IPS DF 19.7 (cell line): Measurements from ENCODE around the gene PBLD.
"Not testable (repeated sequence)": the region's sequence is repeated elsewhere in the genome, so short reads cannot be mapped to it uniquely, and the experiment has no call there.

ENCODE experiments used
- DNase-seq: peaks from one replicate; pipeline ENCODE4 v3.0.0-alpha.2; 2013; ENCODE audit warnings: low read depth, low spot score

Gene PBLD

GRCh38 chr10:68278906-68279753, 53.6 kb downstream of the PBLD start:
- DNase-seq: not testable (repeated sequence)

- DNase-seq: not testable (repeated sequence)
Observed at GRCh38 chr10:68277814-68278213, 54.9 kb downstream of the PBLD start.

- no peak for DNase-seq
Observed at GRCh38 chr10:68276224-68276623, 56.5 kb downstream of the PBLD start.

GRCh38 chr10:68275600-68276126, 57.1 kb downstream of the PBLD start:
- DNase-seq: no peak

DNA sequence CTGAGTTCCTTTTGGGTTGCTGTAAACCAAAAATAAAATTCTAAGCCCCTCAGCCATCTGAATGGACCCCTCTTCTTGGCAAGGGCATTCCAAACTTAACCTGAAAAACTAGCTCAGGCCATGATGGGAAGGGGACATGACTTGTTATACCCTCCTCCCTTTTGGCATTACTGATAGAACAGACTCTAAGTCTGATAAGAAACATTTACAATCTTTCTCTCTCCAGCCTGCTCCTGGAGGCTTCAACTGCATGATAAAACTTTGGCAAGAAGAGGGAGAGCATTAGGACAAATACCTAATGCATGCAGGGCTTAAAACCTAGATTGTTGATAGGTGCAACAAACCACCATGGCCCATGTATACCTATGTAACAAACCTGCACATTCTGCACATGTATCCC, 59.9 kb downstream of the PBLD start:
- no peak for DNase-seq

DNA sequence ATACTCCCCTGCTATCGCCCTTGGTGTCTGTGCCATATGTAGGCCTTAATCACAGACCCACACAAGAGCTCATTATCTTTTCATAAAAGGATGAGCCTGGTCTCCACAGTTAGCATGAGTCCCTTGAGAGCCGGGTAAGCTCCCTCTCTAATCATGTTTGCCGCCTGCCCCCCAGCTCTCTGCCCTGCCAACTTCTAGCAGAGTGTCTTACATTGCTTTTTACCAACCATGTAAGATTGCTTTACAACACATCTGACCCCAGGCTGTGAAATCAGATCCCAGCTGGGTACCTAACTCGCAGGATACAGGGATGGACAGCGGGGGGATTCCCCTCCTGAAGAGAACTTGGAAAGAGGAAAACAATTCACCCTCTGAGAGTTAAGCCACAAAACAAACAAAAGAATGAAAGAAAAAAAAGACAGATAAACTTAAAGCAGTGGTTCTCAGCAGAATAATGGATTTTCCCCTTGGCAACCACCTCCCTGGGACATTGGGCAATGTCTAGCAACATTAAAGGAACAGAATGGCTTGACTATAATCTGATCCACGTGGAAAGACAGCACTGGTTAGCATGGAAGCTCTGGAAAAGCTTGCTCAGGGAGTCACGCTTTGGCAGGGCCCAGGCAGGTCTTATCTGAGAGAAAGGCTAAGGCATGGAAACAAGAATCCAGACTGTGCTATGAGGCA, 61.4 kb downstream of the PBLD start:
- no peak for DNase-seq

DNA sequence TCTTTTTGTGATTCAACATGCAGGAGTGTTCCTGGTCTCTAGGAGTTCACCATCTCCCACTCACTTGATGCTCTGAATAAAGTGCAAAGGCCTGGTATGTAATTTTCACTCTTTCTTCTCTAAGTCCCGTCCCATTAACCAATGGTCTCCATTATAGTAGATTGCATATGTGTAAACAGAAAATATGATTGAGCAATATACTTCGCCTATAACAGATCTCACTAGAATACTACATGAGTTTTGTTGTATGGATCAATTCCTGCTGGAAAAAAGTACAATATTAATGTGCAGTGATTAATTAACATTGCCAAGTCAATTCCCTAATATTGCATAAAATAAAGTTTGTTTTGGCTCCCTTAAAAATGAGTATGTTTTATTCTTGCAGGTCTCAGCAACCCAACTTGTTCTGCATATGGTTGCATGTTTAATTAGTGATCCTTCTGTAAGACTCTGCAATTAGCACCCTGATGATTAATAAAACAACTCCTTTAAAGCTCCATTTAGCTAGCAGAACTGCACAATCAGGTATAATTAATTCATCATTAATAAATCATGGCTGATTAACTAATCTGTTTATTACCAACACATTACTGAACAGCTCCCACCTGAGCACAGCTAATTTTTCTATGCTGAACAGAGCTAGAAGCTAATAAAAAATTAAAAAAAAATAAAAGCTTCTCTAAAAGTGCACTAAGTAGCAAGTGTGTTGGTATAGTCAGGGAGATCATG, 63.0 kb downstream of the PBLD start:
- DNase-seq: no peak

DNA sequence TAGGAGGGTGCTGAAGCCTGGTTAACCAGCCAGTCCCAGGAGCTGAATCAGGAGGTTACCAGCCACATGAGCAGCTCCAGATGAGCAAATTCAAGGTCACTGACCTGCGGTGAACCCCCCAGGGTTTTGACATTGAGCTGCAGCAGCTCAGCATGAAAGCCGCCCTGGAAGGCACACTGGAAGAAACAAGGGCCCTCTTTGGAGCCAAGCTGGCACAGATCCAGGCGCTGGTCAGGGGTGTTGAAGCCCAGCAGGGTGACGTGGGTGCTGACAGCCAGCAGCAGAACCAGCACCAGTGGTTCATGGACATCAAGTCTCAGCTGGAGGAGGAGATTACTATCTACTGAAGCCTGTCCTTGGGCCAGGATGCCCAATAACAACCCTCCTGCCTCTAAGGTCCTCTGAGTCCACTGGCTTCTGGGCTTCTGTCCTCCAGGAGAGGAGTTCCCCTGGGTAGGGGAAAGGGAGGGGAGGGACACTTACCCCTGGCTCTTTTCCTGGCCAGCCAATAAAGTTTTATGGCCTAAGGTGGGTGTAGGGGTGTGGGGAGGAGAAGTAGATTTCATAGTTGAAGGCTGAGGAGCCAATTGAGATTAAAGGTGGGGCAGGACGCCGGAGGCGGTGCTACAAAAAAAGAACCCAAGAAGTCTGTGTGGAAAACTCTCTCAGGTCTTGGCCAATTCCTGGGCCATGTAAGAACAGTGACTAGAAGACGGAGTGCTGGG, 71.4 kb downstream of the PBLD start:
- DNase-seq: no peak

DNA sequence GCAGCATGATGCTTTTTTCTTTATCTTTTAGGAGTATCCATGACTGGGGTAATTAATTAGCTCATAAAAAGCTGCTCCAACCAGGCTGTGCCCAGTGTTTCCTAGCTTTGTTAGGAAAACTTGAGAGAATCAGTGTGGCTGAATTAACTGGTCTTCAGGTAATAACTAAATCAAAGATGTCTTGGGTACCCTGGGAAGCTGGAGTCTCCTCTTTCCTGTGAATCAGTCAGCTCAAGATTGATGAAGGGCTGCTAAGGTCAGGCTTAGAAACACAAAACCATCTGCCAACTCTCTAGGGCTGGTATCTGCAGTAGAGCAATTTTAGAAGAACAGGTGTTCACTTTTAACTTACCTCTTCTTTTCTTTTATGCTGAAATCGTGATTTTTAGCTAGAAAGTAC, 79.4 kb downstream of the PBLD start:
- no peak for DNase-seq

- no peak for DNase-seq
Observed at GRCh38 chr10:68251625-68252495, 80.9 kb downstream of the PBLD start.

DNA sequence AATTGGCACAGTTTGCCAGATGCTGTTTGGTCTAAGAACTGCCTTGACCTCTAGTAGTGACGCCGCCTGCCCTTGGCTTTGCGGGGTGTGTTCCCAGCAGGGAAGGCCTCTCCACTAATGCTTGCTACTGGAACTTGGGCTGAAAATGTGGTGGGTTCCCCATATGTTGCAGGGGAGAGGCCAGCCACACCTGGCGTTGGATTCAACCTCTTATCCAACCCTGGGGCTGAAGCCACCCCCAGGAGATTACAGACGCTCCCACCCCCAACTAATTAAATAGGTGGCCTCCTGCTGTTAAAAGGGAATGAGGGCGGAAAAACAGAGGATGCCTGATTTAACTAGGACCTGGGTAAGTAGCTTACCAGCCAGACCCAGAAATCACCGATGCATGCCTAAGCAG, 81.6 kb downstream of the PBLD start:
- DNase-seq: no peak

GRCh38 chr10:68249297-68249696, 83.4 kb downstream of the PBLD start:
- no peak for DNase-seq

GRCh38 chr10:68247931-68248330, 84.8 kb downstream of the PBLD start:
- no peak for DNase-seq

DNA sequence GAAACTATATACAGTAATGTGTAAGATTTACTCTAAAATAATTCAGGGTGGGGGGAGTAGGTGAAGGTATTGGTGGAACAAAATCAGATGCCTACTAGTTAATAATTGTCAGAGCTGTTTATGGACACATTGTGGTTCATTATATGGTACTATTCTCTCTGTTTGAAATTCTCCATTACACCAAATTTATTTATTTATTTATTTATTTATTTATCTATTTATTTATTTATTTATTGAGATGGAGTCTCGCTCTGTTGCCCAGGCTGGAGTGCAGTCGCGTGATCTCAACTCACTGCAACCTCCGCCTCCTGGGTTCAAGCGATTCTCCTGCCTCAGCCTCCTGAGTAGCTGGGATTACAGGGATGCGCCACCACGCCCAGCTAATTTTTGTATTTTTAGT, 86.3 kb downstream of the PBLD start:
- not testable (repeated sequence) for DNase-seq

DNA sequence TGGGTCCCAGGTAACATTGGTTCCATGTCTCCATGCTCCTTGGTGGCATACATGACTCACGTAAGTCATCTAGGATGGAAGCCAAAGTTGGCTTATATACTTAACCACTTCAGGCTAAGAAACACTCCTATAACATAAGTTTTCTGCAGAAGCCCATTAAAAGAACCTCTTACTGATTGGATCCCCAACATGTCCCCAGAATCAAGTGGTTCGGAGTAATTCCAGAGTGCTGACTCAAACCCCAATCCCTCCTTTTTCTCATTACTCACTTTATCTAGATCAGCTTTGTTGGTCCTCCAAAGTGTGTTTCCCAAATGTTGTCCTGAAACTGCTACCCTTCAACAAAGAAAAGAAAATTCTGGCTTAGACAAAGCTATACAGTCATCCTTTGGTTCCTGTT, 90.7 kb downstream of the PBLD start:
- no peak for DNase-seq

DNA sequence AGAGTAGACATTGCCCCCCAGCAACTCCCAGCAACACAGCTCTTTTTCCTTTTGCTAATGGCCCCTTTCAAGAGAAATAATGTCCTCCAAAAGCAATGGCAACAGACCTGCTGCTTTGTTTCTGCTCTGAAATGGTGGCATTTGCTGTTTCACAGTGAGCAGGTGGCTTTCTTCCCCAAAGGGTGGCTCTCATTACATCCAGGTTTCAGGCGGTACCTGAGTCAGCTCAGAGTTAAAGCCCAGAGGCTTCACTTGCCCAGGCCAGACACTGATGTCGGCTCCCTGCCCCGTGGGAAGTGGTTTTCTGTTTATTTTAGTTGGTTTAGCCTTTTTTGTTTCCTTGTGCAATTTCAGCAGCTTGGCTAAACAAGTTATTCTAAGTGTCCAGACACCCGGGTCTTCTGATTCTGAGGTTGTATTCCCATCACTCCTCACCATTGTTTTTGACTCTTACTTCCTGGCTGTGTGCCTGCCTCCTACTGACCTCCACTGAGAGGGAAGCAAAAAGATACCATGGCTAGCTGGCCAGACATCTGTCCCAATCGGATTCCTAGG, 93.1 kb downstream of the PBLD start:
- no peak for DNase-seq

GRCh38 chr10:68239069-68239468, 93.7 kb downstream of the PBLD start:
- no peak for DNase-seq

DNA sequence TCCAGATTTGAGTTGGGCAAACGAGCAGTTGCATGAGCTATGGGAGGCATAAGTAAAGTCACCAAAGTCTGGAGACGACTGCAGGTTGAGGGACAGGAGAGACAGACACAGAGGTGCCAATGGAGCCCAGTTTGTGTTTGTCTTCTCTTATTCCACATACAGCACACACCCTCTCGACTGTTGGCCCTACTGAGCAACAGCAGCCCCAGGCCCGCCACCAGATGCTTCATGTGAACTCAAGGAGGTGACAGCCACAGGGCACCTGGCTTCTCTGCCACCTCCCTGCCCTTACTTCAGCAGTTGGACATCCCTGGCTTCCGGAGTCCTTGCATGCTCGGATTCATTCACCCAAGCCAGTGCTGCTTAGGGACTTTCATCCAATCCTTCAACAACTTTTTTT, 94.4 kb downstream of the PBLD start:
- no peak for DNase-seq

DNA sequence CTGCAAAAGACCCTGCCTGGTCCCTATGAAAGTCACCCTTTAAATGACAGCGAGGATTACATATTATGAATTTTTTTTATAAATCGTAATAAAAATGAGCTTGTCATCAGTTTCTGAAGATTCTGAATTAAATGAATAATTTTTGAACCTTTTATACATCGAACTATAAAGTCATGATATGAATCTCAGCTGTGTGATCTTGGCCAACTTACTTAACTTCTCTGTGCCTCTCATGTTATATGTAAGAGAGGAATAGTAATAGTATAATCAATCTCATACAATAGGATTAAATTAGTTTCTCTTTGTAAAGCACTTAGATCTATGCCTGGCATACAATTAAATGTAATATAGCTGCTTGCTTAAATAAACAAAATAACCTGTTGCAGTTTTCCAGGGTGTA, 95.6 kb downstream of the PBLD start:
- no peak for DNase-seq

- DNase-seq: no peak
Observed at GRCh38 chr10:68235581-68235980, 97.1 kb downstream of the PBLD start.
